ENCODE results near the gene PRSS56. TPM values are rescaled to one million over a fixed set of nuclear protein-coding genes. Genes with fewer than 3 reads are reported as not detected.

Gene PRSS56
- polyA plus RNA-seq, 1 donor from 2014 or later = 0.16 TPM

GRCh38 chr2:232516551-232516950 lies 3.6 kb upstream of the PRSS56 start:
- Histone ChIP-seq H3K9ac (ENCODE audit: low read length) (no peak overlapping the region), H3K36me3 (ENCODE audit: insufficient read depth, low read length) (no peaks in the 10 kb centered on the region), H3K9me3 (ENCODE audit: low read length) (no peaks in the 10 kb centered on the region), H2AFZ (ENCODE audit: low read depth, low read length) (no peak overlapping the region), H3K27me3 (ENCODE audit: insufficient read depth, low read depth, low read length) (no peaks in the 10 kb centered on the region), H3F3A (ENCODE audit: insufficient read depth, low read length, poor library complexity, severe bottlenecking) (no peaks in the 10 kb centered on the region), H3K4me3 (ENCODE audit: low read length) (no peak overlapping the region), H3K27ac (ENCODE audit: low read length) (no peak overlapping the region), H3K4me2 (ENCODE audit: low read length) (no peak overlapping the region), H3K79me2 (replicated peaks; ENCODE audit: insufficient read depth, low read length) (no peaks in the 10 kb centered on the region), H4K20me1 (ENCODE audit: insufficient read depth) (no peaks in the 10 kb centered on the region), H3K9me2 (ENCODE audit: insufficient read depth, low read length) (no peaks in the 10 kb centered on the region)
- TF ChIP-seq POLR2AphosphoS5 (IDR thresholded peaks at IDR 0.05) (no peak), REST (IDR thresholded peaks at IDR 0.05; ENCODE audit: borderline replicate concordance) (no peak), EZH2 (IDR thresholded peaks at IDR 0.05; ENCODE audit: borderline replicate concordance, insufficient read depth, low read length, poor library complexity, severe bottlenecking) (no peak), TAF1 (IDR thresholded peaks at IDR 0.05; ENCODE audit: low read depth) (no peak), CTCF (IDR thresholded peaks at IDR 0.05; ENCODE audit: poor library complexity, severe bottlenecking) (no peak), MXI1 (conservative IDR thresholded peaks at IDR 0.05; ENCODE audit: poor library complexity, severe bottlenecking) (no peak), SMC3 (conservative IDR thresholded peaks at IDR 0.05; ENCODE audit: poor library complexity) (no peak), EP300 (conservative IDR thresholded peaks at IDR 0.05; ENCODE audit: poor library complexity, severe bottlenecking) (no peak), RAD21 (conservative IDR thresholded peaks at IDR 0.05) (no peak)

- H3K27ac ChIP-seq (ENCODE audit: low read length) = no peak overlapping the region
- H3K27me3 ChIP-seq (ENCODE audit: insufficient read depth, low read depth, low read length) = peaks cover 17% of the 10 kb centered on the region
- H3K79me2 ChIP-seq (replicated peaks; ENCODE audit: insufficient read depth, low read length) = no peaks in the 10 kb centered on the region
- no peak overlapping the region for H2AFZ ChIP-seq (ENCODE audit: low read depth, low read length)
- H3K4me2 ChIP-seq (ENCODE audit: low read length) = no peak overlapping the region
- no peak overlapping the region for H3K9ac ChIP-seq (ENCODE audit: low read length)
- H3F3A ChIP-seq (ENCODE audit: insufficient read depth, low read length, poor library complexity, severe bottlenecking) = no peaks in the 10 kb centered on the region
- H4K20me1 ChIP-seq (ENCODE audit: insufficient read depth) = no peaks in the 10 kb centered on the region
- no peak overlapping the region for H3K4me3 ChIP-seq (ENCODE audit: low read length)
- no peaks in the 10 kb centered on the region for H3K36me3 ChIP-seq (ENCODE audit: insufficient read depth, low read length)
- no peaks in the 10 kb centered on the region for H3K9me3 ChIP-seq (ENCODE audit: low read length)
- no peaks in the 10 kb centered on the region for H3K9me2 ChIP-seq (ENCODE audit: insufficient read depth, low read length)
- TF ChIP-seq TAF1 (IDR thresholded peaks at IDR 0.05; ENCODE audit: low read depth) (no peak), CTCF (IDR thresholded peaks at IDR 0.05; ENCODE audit: poor library complexity, severe bottlenecking) (no peak), EZH2 (IDR thresholded peaks at IDR 0.05; ENCODE audit: borderline replicate concordance, insufficient read depth, low read length, poor library complexity, severe bottlenecking) (no peak), SMC3 (conservative IDR thresholded peaks at IDR 0.05; ENCODE audit: poor library complexity) (no peak), REST (IDR thresholded peaks at IDR 0.05; ENCODE audit: borderline replicate concordance) (no peak), EP300 (conservative IDR thresholded peaks at IDR 0.05; ENCODE audit: poor library complexity, severe bottlenecking) (no peak), MXI1 (conservative IDR thresholded peaks at IDR 0.05; ENCODE audit: poor library complexity, severe bottlenecking) (no peak), POLR2AphosphoS5 (IDR thresholded peaks at IDR 0.05) (no peak), RAD21 (conservative IDR thresholded peaks at IDR 0.05) (no peak)
These were observed 1.3 kb upstream of the PRSS56 start for GRCh38 chr2:232518844-232519243.
